ENCODE measurements around the gene CBFA2T3. TPM values are rescaled to one million over a fixed set of nuclear protein-coding genes. Genes with fewer than 3 reads are reported as not detected.

CBFA2T3 gene
- total RNA-seq, 1 donor from 2014 or later, result 4.6 TPM

DNA sequence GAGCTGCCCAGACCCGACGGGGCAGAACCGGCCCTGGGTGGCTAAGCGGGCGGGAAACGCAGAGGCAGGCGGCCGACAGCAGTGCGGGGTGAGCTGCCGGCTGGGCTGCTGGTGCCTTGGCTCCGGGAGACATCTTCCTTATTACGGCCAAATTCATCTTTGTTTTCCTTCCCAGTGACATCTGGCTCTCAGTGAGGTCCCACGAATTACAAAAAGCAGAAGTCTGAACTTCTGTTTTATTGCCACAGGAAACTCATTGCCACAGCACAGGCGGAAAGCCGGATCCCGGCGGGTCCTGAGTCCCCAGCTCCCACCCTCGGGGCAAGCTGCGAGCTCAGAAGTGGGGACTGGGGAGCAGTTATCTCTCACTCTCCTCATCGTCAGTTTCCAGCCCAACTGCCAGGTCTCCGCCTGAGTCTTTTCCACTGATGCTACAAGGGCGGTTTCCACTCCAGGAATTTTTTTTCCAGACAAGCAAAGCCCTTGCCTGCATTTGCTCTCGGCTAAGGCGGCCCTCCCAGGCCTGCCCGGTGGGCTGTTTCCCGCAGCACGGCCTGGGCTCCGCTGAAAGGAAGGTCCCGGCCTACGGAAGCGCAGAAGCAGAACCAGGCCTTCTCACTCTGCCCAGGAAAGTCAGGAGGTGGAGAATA, 40.3 kb downstream of the CBFA2T3 start:
- TF ChIP-seq, protein P1, sequence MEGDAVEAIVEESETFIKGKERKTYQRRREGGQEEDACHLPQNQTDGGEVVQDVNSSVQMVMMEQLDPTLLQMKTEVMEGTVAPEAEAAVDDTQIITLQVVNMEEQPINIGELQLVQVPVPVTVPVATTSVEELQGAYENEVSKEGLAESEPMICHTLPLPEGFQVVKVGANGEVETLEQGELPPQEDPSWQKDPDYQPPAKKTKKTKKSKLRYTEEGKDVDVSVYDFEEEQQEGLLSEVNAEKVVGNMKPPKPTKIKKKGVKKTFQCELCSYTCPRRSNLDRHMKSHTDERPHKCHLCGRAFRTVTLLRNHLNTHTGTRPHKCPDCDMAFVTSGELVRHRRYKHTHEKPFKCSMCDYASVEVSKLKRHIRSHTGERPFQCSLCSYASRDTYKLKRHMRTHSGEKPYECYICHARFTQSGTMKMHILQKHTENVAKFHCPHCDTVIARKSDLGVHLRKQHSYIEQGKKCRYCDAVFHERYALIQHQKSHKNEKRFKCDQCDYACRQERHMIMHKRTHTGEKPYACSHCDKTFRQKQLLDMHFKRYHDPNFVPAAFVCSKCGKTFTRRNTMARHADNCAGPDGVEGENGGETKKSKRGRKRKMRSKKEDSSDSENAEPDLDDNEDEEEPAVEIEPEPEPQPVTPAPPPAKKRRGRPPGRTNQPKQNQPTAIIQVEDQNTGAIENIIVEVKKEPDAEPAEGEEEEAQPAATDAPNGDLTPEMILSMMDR (conservative IDR thresholded peaks at IDR 0.05), result no peak
- peaks cover 28% of the 10 kb centered on the region for H3K27me3 Mint-ChIP-seq (ENCODE audit: low read depth)
- H3K4me1 Mint-ChIP-seq, result no peaks in the 10 kb centered on the region
- H3K4me3 Mint-ChIP-seq, result no peak overlapping the region
- DNase-seq (ENCODE audit: low read depth, low spot score), result no peak
- no peak overlapping the region for H3K27ac Mint-ChIP-seq (ENCODE audit: unreplicated experiment)
- no peaks in the 10 kb centered on the region for H3K36me3 Mint-ChIP-seq (ENCODE audit: low read depth)
- no peaks in the 10 kb centered on the region for H3K9me3 Mint-ChIP-seq

DNA sequence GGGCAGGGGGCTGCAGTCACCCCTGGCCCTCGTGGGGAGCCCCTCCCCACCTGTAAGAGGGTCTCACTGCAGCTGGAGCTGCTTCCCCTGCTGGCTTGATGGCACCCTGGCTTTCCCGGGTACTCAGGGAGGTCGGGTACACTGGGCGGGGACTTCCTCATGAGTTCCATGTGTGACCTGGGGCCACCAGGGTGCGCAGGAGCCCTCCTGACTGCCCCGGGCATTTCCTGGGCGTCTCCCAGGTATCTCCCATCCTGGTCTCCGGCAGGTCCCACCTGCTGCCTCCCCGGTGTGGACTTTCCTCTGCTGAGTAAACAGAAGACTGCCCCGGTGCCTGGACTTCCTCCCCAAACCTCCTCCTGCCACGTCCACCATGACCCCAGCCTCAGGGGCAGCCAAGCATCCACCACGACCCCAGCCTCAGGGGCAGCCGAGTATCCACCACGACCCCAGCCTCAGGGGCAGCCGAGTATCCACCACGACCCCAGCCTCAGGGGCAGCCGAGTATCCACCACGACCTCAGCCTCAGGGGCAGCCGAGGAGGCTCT, 40.9 kb downstream of the CBFA2T3 start:
- no peak for DNase-seq (ENCODE audit: low read depth, low spot score)
- Mint-ChIP-seq H3K27ac (ENCODE audit: unreplicated experiment) (no peak overlapping the region), H3K9me3 (no peaks in the 10 kb centered on the region), H3K4me3 (no peak overlapping the region), H3K4me1 (no peaks in the 10 kb centered on the region), H3K36me3 (ENCODE audit: low read depth) (no peaks in the 10 kb centered on the region), H3K27me3 (ENCODE audit: low read depth) (peaks cover 28% of the 10 kb centered on the region)
- TF ChIP-seq, protein P1 (conservative IDR thresholded peaks at IDR 0.05), result no peak

DNA sequence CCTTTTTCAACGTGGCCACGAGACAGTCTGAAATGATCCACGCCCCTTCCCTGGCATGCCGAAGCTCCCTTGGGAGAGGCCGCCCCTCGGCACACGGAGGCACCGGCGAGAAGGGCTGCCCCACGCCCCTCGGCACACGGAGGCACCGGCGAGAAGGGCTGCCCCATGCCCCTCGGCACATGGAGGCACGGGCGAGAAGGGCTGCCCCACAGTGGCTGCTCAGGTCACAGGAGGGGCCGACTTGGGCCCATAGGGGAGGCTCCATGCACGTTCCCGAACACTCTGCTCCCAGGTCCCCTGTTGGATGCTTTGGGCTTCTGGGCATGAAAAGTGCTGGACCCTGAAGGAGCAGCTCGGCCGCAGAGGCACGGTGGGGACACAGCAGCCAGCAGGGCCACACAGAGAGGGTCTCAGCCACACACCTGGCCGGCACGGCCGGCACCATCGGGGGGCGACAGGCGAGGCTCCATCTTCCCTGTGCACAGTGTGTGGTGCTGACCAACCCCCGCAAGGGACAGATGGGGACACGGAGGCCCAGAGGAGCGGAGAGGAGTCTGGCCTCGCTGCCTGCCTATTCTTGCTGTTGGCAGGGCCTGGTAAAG, 42.8 kb downstream of the CBFA2T3 start:
- DNase-seq (ENCODE audit: low read depth, low spot score), result no peak
- Mint-ChIP-seq H3K27me3 (ENCODE audit: low read depth) (peaks cover 16% of the 10 kb centered on the region), H3K4me3 (no peak overlapping the region), H3K27ac (ENCODE audit: unreplicated experiment) (no peak overlapping the region), H3K4me1 (no peaks in the 10 kb centered on the region), H3K9me3 (no peaks in the 10 kb centered on the region), H3K36me3 (ENCODE audit: low read depth) (no peaks in the 10 kb centered on the region)
- TF ChIP-seq, protein P1 (conservative IDR thresholded peaks at IDR 0.05), result no peak

DNA sequence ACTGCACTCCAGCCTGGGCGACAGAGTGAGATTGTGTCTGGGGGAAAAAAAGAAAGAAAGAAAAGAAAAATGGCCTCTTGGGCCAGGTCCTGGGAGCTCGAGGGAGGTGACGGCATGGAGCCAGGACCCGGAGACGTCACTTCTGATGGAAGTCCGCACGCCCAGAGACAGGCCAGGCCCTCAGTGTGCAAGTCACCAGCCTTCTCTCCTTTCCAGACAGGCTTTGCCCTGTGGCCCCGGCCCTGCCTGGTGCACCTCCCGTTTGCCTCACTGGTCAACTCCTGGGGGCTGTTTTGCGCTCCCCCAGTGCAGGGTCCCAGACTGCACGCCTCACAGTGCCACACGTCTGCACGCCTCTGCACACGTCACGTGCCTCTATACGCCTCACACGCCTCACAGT, 44.1 kb downstream of the CBFA2T3 start:
- Mint-ChIP-seq H3K4me3 (no peak overlapping the region), H3K9me3 (no peaks in the 10 kb centered on the region), H3K4me1 (no peaks in the 10 kb centered on the region), H3K27ac (ENCODE audit: unreplicated experiment) (no peak overlapping the region), H3K27me3 (ENCODE audit: low read depth) (peaks cover 6% of the 10 kb centered on the region), H3K36me3 (ENCODE audit: low read depth) (no peaks in the 10 kb centered on the region)
- TF ChIP-seq, protein P1 (conservative IDR thresholded peaks at IDR 0.05), result no peak
- DNase-seq (ENCODE audit: low read depth, low spot score), result no peak

DNA sequence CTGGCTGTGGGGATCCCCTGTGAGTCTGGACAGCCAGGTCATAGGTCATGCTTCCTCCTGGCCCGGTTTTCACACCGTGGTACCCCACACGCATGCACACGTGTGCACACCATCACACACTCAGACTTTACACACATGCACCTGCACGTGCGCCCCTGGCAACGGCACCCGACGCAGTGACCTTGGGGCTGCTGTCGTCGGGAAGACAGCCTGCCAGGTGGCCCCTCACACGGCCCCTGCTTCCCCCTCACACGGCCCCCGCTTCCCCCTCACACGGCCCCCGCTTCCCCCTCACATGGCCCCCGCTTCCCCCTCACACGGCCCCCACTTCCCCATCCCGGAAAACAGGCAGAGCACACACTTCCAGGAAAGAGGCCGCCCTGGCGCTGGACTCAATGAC, 45.1 kb downstream of the CBFA2T3 start:
- no peak overlapping the region for H3K4me3 Mint-ChIP-seq
- DNase-seq (ENCODE audit: low read depth, low spot score), result no peak
- H3K4me1 Mint-ChIP-seq, result no peaks in the 10 kb centered on the region
- no peak overlapping the region for H3K27ac Mint-ChIP-seq (ENCODE audit: unreplicated experiment)
- TF ChIP-seq, protein P1 (conservative IDR thresholded peaks at IDR 0.05), result no peak
- no peaks in the 10 kb centered on the region for H3K9me3 Mint-ChIP-seq
- no peaks in the 10 kb centered on the region for H3K36me3 Mint-ChIP-seq (ENCODE audit: low read depth)
- H3K27me3 Mint-ChIP-seq (ENCODE audit: low read depth), result no peaks in the 10 kb centered on the region

Measured in neural crest cell (in vitro differentiated cells).